ENCODE measurements around the gene THEMIS2.

- TF ChIP-seq POLR2AphosphoS5 (IDR thresholded peaks at IDR 0.05; ENCODE audit: low read depth) (no peak), CTCF (IDR thresholded peaks at IDR 0.05; ENCODE audit: insufficient read depth, low read length) (no peak), SPI1 (IDR thresholded peaks at IDR 0.05; ENCODE audit: borderline replicate concordance, low read depth) (no peak), REST (IDR thresholded peaks at IDR 0.05; ENCODE audit: insufficient replicate concordance, low read depth) (no peak), GABPA (IDR thresholded peaks at IDR 0.05; ENCODE audit: low read depth) (no peak)
Measured at GRCh38 chr1:27835501-27835900, 36.8 kb upstream of the THEMIS2 start.

All from HL-60 (cell line).